Thymus (tissue), 11 donors: Measurements from ENCODE around the gene FAM168A. TPM values are rescaled to one million over a fixed set of nuclear protein-coding genes. Genes with fewer than 3 reads are reported as not detected.

Experiments
- DNase-seq, 9 donors: peaks; one replicate each; pipeline ENCODE4 v3.0.0-alpha.2; 2013; ENCODE audit warnings: low spot score in 9 of 9, low read depth in 6 of 9, missing footprints in 1 of 9
- H3K27ac ChIP-seq, 2 donors: one replicate each; pipeline ENCODE4 v1.5.1; 2013; ENCODE audit warnings: control low read depth in 1 of 2, low read depth in 1 of 2, low read length in 1 of 2, mild to moderate bottlenecking in 1 of 2, moderate library complexity in 1 of 2
- H3K27me3 ChIP-seq, 2 donors: one replicate each; pipeline ENCODE4 v1.5.1; 2013; ENCODE audit warnings: low read length in 1 of 2; ENCODE audit not compliant: control insufficient read depth in 2 of 2, insufficient read depth in 1 of 2
- H3K36me3 ChIP-seq, 2 donors: one replicate each; pipeline ENCODE4 v1.5.1; 2013; ENCODE audit warnings: low read length in 1 of 2, mild to moderate bottlenecking in 1 of 2, moderate library complexity in 1 of 2; ENCODE audit not compliant: control insufficient read depth in 2 of 2, insufficient read depth in 2 of 2
- H3K4me1 ChIP-seq, 2 donors: one replicate each; pipeline ENCODE4 v1.5.1; 2013; ENCODE audit warnings: low read length in 2 of 2; ENCODE audit not compliant: control insufficient read depth in 2 of 2, insufficient read depth in 2 of 2
- H3K4me3 ChIP-seq, 2 donors: one replicate each; pipeline ENCODE4 v1.5.1; 2013; ENCODE audit warnings: low read length in 2 of 2, control low read depth in 1 of 2, mild to moderate bottlenecking in 1 of 2
- H3K9me3 ChIP-seq, 2 donors: one replicate each; pipeline ENCODE4 v1.5.1; 2013; ENCODE audit warnings: low read length in 1 of 2, mild to moderate bottlenecking in 1 of 2; ENCODE audit not compliant: control insufficient read depth in 2 of 2, insufficient read depth in 1 of 2
- WGBS: extraction: QIAGEN DNeasy Blood & Tissue Kit; methylation state at CpG from one replicate; pipeline ENCODE4 v1.1.7; 2013; 5-methylcytosine and 5-hydroxymethylcytosine counted together
- polyA plus RNA-seq: library from polyadenylated mRNA; stranded (reverse); fragments of 200-250 nt; gene quantifications from one replicate; pipeline ENCODE4 v1.2.3, GENCODE V29; 2013
- total RNA-seq: library from RNA; stranded (reverse); fragments of 120-200 nt; gene quantifications from one replicate; pipeline ENCODE4 v1.2.4, GENCODE V29; 2013
- donor health status: healthy.

Gene FAM168A
- total and polyA plus RNA-seq, 2 donors = 6.8 to 9.7 TPM

DNA sequence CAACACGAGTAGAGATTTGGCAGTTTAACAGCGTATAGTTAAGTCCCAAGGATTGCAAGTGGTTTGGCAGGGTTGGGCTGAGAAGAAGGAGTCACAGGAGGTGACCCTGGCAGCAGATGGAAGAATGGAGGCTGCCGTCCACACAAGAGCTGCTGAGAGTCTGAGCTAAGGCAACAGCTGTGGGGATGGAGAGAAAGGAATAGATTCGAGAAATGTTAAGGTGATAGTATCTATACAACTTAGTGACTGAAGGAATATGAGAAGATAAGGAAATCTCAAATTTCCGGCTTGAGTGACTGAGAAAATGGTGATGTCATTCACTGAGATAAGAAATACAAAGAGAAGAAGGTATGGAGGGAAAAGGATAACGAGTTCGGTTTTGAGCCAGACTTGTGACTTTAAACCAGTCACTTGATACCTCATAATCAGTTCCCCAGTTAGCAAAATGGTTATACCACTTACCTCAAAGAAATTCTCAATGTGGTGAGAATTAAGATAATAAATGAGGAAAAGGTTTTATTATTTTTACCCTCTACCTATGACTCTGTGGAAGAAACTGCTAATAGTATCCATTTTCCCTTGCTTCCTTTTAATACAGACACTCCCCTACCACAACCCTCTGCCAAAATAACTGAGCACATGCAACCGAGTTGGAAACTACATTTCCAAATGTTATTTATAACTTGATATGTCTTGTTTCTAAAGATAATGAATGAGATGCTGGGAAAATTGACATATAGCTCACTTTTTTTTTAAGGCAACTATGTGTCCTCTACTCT lies 30.7 kb downstream of the FAM168A start:
- Histone ChIP-seq H3K4me1 (no peaks in the 10 kb centered on the region), H3K27ac (no peak overlapping the region), H3K36me3 (peaks cover 0 to 7% of the 10 kb centered on the region in 2 donors), H3K4me3 (no peak overlapping the region), H3K9me3 (no peaks in the 10 kb centered on the region), H3K27me3 (no peaks in the 10 kb centered on the region)
- WGBS = 96% methylated on average over 8 of the region's 8 CpGs
- no peak for DNase-seq

DNA sequence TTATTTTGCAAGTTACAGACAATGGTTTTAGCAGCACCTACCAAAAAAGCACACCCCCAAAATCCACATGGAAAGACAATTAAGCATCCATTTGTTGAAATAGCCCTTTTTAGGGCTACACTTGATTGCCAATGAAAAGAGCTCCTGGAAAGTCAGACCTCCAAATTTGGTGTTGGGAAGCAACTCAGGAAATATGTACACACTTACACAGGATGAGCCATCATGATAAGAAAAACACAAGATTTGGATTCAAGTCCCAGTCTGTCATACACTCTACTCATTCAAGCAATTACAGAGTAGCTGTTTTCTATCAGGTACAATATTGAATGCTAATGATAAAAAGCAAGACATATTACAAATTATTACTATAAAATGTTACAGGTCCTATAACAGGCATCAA lies 31.5 kb downstream of the FAM168A start:
- DNase-seq = no peak
- no peaks in the 10 kb centered on the region for H3K4me1 ChIP-seq
- H3K9me3 ChIP-seq = no peaks in the 10 kb centered on the region
- H3K36me3 ChIP-seq = peaks cover 0 to 7% of the 10 kb centered on the region in 2 donors
- no peak overlapping the region for H3K4me3 ChIP-seq
- no peaks in the 10 kb centered on the region for H3K27me3 ChIP-seq
- H3K27ac ChIP-seq = no peak overlapping the region

DNA sequence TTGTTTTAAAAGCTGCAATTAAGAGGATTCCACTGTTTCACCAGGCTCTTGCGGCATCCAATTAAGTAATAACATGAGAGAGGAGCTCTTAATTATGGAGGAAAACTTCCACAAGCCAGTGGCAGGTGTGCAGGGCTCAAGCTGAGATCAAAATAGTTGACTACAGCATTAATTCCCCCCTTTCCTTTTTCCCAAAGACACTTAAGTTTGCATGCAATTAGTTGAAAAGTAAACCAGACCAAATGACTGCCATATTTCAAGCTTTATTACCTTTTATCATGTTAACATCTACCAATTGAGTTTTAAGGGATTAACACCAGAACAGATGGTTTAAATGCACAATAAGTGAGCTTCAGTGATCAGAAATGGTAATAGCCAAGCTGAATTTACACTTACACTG lies 32.1 kb downstream of the FAM168A start:
- Histone ChIP-seq H3K9me3 (no peaks in the 10 kb centered on the region), H3K4me3 (no peak overlapping the region), H3K27ac (no peak overlapping the region), H3K4me1 (no peaks in the 10 kb centered on the region), H3K27me3 (no peaks in the 10 kb centered on the region), H3K36me3 (peaks cover 0 to 7% of the 10 kb centered on the region in 2 donors)
- 43% methylated on average over 1 of the region's 1 CpG for WGBS
- DNase-seq = no peak

DNA sequence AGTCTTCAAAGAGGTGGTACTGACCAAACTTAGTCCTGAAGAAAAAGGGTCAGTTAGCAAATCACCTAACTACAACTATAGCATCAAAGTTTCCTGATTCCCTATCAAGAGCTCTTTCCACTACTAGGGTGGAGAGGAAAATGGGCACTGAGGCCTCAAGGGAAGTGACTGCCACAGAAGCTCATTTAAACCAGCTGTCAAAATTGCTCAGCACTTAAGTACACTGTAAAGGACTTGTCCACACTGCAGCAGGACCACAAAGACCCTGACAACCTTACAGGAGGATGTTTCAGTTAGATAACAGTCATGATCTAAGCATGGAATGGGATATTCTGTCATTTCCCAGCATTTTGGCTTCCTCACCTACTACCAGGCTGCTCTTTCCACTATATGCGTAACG lies 33.0 kb downstream of the FAM168A start:
- Histone ChIP-seq H3K27ac (no peak overlapping the region), H3K9me3 (no peaks in the 10 kb centered on the region), H3K36me3 (peaks cover 0 to 7% of the 10 kb centered on the region in 2 donors), H3K4me3 (no peak overlapping the region), H3K4me1 (no peaks in the 10 kb centered on the region), H3K27me3 (no peaks in the 10 kb centered on the region)
- WGBS = 98% methylated on average over 2 of the region's 2 CpGs
- no peak for DNase-seq

DNA sequence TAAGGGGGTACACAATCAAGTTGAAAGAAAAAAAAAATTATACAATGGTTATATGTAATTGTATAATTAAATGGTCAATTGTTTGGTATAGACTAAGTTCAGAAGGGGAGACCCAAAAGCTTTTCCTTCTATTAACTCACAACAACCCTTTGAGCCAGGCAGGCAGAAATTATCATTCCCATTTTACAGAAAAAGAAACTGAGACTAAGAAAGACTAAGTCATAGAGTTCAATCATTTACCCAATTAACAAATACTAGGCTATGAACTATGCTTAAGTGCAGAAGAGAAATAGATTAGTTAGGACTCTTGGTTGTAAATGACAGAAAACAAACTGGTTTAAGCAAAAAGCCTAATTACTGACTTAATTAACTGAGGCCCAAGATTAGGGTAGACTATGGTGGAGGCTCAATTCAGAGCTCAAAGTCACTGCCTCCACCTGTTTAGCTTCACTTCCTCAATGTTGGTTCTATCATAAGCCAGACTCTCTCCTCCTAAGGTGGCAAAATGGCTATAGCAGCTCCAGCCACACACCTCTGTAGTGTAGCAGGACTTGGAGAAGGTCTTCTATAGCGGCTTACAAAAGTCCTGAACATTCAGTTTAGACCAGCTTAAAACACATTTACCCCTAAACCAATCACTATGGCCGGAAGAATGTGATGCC lies 34.2 kb downstream of the FAM168A start:
- 97% methylated on average over 2 of the region's 2 CpGs for WGBS
- Histone ChIP-seq H3K4me1 (no peaks in the 10 kb centered on the region), H3K27ac (no peak overlapping the region), H3K27me3 (no peaks in the 10 kb centered on the region), H3K4me3 (no peak overlapping the region), H3K36me3 (peaks cover 0 to 7% of the 10 kb centered on the region in 2 donors), H3K9me3 (no peaks in the 10 kb centered on the region)
- no peak for DNase-seq

DNA sequence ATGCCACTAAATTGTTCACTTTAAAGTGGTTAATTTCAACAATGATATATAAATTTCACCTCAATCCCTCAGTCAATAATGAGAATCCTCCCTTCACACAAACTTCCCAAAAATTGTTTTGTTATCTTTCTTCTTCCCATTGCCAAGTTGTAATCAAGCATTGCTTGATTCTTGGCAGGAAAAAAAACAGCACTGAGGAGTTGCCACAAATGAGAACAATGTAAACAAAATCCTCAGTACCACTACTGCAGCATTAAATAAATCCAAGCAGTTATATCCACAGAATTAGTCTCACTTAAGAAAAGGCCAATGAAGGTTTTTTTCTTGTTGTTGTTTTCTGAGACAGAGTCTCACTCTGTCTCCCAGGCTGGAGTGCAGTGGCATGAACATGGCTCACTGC lies 38.2 kb downstream of the FAM168A start:
- DNase-seq = no peak
- H3K4me3 ChIP-seq = no peak overlapping the region
- H3K36me3 ChIP-seq = no peaks in the 10 kb centered on the region
- H3K27me3 ChIP-seq = no peaks in the 10 kb centered on the region
- H3K4me1 ChIP-seq = no peaks in the 10 kb centered on the region
- H3K9me3 ChIP-seq = no peaks in the 10 kb centered on the region
- H3K27ac ChIP-seq = no peak overlapping the region

DNA sequence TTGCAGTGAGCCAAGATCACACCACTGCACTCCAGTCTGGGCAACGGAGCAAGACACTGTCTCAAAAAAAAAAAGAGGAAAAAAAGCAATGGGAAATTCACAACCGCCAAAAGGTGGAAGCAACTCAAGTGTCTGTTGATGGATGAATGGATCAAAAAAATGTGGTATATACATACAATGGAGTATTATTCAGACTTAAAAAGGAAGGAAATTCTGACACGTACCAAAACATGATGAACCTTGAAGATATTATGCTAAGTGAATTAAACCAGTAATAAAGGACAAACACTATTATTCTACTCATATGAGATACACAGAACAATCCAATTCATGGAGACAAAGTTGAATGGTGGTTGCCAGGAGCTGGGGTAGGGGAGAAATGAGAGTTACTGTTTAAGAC lies 40.9 kb downstream of the FAM168A start:
- Histone ChIP-seq H3K36me3 (no peaks in the 10 kb centered on the region), H3K9me3 (no peaks in the 10 kb centered on the region), H3K27me3 (no peaks in the 10 kb centered on the region), H3K4me3 (no peak overlapping the region), H3K27ac (no peak overlapping the region), H3K4me1 (no peaks in the 10 kb centered on the region)
- DNase-seq = no peak
- 99% methylated on average over 3 of the region's 3 CpGs for WGBS

DNA sequence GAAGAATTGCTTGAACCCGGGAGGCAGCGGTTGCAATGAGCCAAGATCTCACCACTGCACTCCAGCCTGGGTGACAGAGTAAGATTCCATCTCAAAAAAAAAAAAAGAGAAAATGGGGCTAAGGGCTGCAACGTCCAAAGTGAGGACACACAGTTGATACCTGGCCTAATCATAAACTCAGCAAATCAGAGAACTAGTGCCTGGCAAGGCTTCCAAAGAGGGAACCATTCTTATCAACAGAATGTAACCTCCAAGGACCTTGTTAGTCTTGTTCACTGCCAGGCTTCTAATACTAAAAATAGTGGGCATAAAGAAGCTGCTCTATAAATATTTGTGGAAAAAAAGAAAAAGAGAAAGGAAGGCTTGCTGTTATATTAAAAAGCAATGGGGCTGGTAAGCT lies 42.3 kb downstream of the FAM168A start:
- Histone ChIP-seq H3K9me3 (no peaks in the 10 kb centered on the region), H3K27me3 (no peaks in the 10 kb centered on the region), H3K4me3 (no peak overlapping the region), H3K4me1 (no peaks in the 10 kb centered on the region), H3K36me3 (no peaks in the 10 kb centered on the region), H3K27ac (no peak overlapping the region)
- over 99% methylated on average over 3 of the region's 3 CpGs for WGBS
- no peak for DNase-seq

DNA sequence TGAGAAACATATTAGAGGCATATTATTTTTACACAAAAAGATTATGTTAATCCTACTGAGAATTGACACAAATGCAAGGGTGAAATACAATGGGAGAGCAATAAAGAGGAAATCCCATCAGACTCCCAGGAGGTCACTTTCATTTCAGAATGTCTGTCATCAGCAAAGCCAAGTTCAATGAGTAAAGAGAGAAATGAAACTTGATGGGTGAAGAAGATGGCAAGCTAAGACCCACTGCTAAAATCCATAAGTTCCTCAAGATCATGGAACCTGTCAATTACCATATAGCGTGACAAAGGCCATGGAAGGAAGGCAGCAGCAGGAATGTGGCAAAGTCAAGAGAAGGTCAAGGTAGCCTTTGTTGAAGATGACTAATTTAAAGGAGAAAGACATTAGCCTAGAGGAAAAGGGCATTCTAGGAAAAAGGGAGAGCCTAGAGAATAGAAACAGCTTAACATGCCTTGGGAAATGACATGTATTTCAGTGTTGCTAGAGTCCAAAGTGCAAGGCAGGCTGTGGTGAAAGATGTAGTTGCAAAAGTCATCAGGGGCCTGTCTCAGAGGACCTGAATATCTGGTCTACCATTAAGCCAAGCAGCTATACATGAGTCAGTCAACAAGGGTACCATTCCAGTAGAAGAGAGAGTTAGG lies 43.1 kb downstream of the FAM168A start:
- no peak for DNase-seq
- Histone ChIP-seq H3K4me3 (no peak overlapping the region), H3K9me3 (no peaks in the 10 kb centered on the region), H3K4me1 (no peaks in the 10 kb centered on the region), H3K27ac (no peak overlapping the region), H3K36me3 (no peaks in the 10 kb centered on the region), H3K27me3 (no peaks in the 10 kb centered on the region)
- 97% methylated on average over 1 of the region's 1 CpG for WGBS
